Endothelial cell of umbilical vein (primary cell): ENCODE results near the gene TAF6. TPM values are rescaled to one million over a fixed set of nuclear protein-coding genes. Genes with fewer than 3 reads are reported as not detected.

ENCODE experiments used
- BruUV-seq: library from RNA; stranded (reverse); fragments of 400-500 nt; replicated peaks from 2 replicates; lab custom pipeline; 2021; lab: Mats Ljungman, UMichigan
- CTCF ChIA-PET: fragments of 300-600, 350-600 bp; sonication (Branson Sonifier 250); formaldehyde crosslinking; loops from one replicate; lab custom pipeline; 2021; ENCODE audit warnings: antibody characterized with exemption, inconsistent platforms; lab: Charles Lee
- POLR2A ChIA-PET: fragments of 300-600, 350-600 bp; sonication (Branson Sonifier 250); formaldehyde crosslinking; loops from one replicate; lab custom pipeline; 2021; ENCODE audit warnings: antibody characterized with exemption, inconsistent platforms; lab: Charles Lee
- DNase-seq: peaks from one replicate; pipeline ENCODE4 v3.0.0-alpha.2; 2011; ENCODE audit warnings: low read depth, low spot score
- FAIRE-seq: peaks from 2 replicates; lab custom pipeline; 2011; peaks lifted over from hg19 to GRCh38; lab: Jason Lieb, UNC
- H2AFZ ChIP-seq: 2 replicates; pipeline ENCODE4 v1.6.0; 2012; ENCODE audit warnings: low read depth, low read length, control low read depth, inconsistent platforms
- H3K27ac ChIP-seq: 2 replicates; pipeline ENCODE4 v1.5.1; 2011; ENCODE audit warnings: low read depth, mild to moderate bottlenecking, control low read depth, low read length, moderate library complexity; ENCODE audit not compliant: insufficient read depth
- H3K27me3 ChIP-seq, 2 experiments: 2 replicates each; pipeline versions ENCODE4 v1.6.0 to v1.6.1; 2011; ENCODE audit warnings: low read length in 2 of 2, mixed read lengths in 1 of 2; ENCODE audit not compliant: control insufficient read depth in 2 of 2, insufficient read depth in 2 of 2
- H3K36me3 ChIP-seq, 2 experiments: 2 replicates in 1 of 2; 3 replicates in 1 of 2; pipeline ENCODE4 v1.5.1; 2011; ENCODE audit warnings: low read length in 2 of 2, mild to moderate bottlenecking in 1 of 2, moderate library complexity in 1 of 2; ENCODE audit not compliant: control insufficient read depth in 2 of 2, insufficient read depth in 2 of 2; ENCODE audit errors: extremely low read depth in 1 of 2
- H3K4me1 ChIP-seq: 3 replicates; pipeline ENCODE4 v1.5.1; 2011; ENCODE audit warnings: mild to moderate bottlenecking, low read length; ENCODE audit not compliant: control insufficient read depth, insufficient read depth; ENCODE audit errors: extremely low read depth
- H3K4me2 ChIP-seq: 2 replicates; pipeline ENCODE4 v1.6.1; 2011; ENCODE audit warnings: low read length, control low read depth, mixed read lengths; ENCODE audit not compliant: insufficient read depth
- H3K4me3 ChIP-seq, 3 experiments: fragments of 200-600 bp in 1 of 3; sonication (generic), shearing (Covaris generic) in 1 of 3; replicated peaks in 1 of 3; 2 replicates each; pipeline ENCODE4 v1.5.1; 2011 to 2016; ENCODE audit warnings: control low read depth in 3 of 3, low read length in 3 of 3, mild to moderate bottlenecking in 2 of 3, inconsistent platforms in 1 of 3, low read depth in 1 of 3, moderate library complexity in 1 of 3; ENCODE audit not compliant: insufficient read depth in 1 of 3
- H3K79me2 ChIP-seq: 2 replicates; pipeline ENCODE4 v1.6.0; 2012; ENCODE audit warnings: low read length, inconsistent platforms; ENCODE audit not compliant: control insufficient read depth, insufficient read depth
- H3K9ac ChIP-seq: replicated peaks from 2 replicates; pipeline ENCODE3; 2011; ENCODE audit warnings: low read length, control low read depth; ENCODE audit not compliant: insufficient read depth; ENCODE audit errors: extremely low read depth
- H3K9me1 ChIP-seq: replicated peaks from 3 replicates; pipeline ENCODE4 v1.6.0; 2011; ENCODE audit warnings: mild to moderate bottlenecking, low read length; ENCODE audit not compliant: control insufficient read depth, insufficient read depth; ENCODE audit errors: extremely low read depth
- H3K9me3 ChIP-seq: replicated peaks from 2 replicates; pipeline ENCODE4 v1.5.1; 2012; ENCODE audit warnings: low read length, inconsistent platforms; ENCODE audit not compliant: control insufficient read depth, insufficient read depth
- H4K20me1 ChIP-seq: replicated peaks from 2 replicates; pipeline ENCODE3; 2011; ENCODE audit warnings: mild to moderate bottlenecking, low read length; ENCODE audit not compliant: control insufficient read depth, insufficient read depth; ENCODE audit errors: extremely low read depth
- CTCF ChIP-seq, 2 donors: IDR thresholded peaks; 1 replicate in 1 of 2; 2 replicates in 1 of 2; pipeline ENCODE4 v1.5.1; 2011; ENCODE audit warnings: low read length in 2 of 2, mild to moderate bottlenecking in 2 of 2, moderate library complexity in 2 of 2, control low read depth in 1 of 2, inconsistent platforms in 1 of 2, low read depth in 1 of 2; ENCODE audit not compliant: insufficient read depth in 1 of 2; ENCODE audit errors: extremely low read depth in 1 of 2
- EZH2 ChIP-seq: IDR thresholded peaks from 2 replicates; pipeline ENCODE4 v1.6.1; 2012; ENCODE audit warnings: borderline replicate concordance, low read depth, mild to moderate bottlenecking, moderate library complexity, low read length, inconsistent platforms; ENCODE audit not compliant: severe bottlenecking
- FOS ChIP-seq: IDR thresholded peaks from 2 replicates; pipeline ENCODE4 v1.6.1; 2011; ENCODE audit warnings: mild to moderate bottlenecking, low read length, moderate library complexity, borderline replicate concordance; ENCODE audit not compliant: insufficient read depth
- GATA2 ChIP-seq: IDR thresholded peaks from 2 replicates; pipeline ENCODE4 v1.7.0; 2011; ENCODE audit warnings: low read depth, mild to moderate bottlenecking, moderate library complexity, mixed read lengths, low read length; ENCODE audit not compliant: insufficient read length, insufficient read depth
- JUN ChIP-seq: IDR thresholded peaks from 2 replicates; pipeline ENCODE4 v1.6.1; 2011; ENCODE audit warnings: borderline replicate concordance, low read depth; ENCODE audit not compliant: insufficient read length, insufficient read depth
- MAX ChIP-seq: IDR thresholded peaks from 2 replicates; pipeline ENCODE4 v1.6.1; 2011; ENCODE audit not compliant: insufficient read depth, insufficient read length
- MYC ChIP-seq: IDR thresholded peaks from one replicate; pipeline ENCODE4 v1.6.1; 2011; ENCODE audit warnings: mild to moderate bottlenecking, low read depth, low read length
- POLR2A ChIP-seq: IDR thresholded peaks from 2 replicates; pipeline ENCODE4 v1.6.1; 2012; ENCODE audit warnings: low read depth, mild to moderate bottlenecking, control low read depth, low read length
- POLR2AphosphoS5 ChIP-seq: IDR thresholded peaks from 2 replicates; pipeline ENCODE4 v1.6.1; 2012; ENCODE audit warnings: low read depth, mild to moderate bottlenecking, control low read depth, low read length, moderate library complexity; ENCODE audit not compliant: insufficient read depth
- dilution Hi-C: fragments of 300-500 bp; cut with MboI; formaldehyde crosslinking; loops from one replicate; pipeline ENCODE4 v1.15.0; 2019; ENCODE audit warnings: low sequenced_read_pairs; ENCODE audit not compliant: extremely low pct_ligation_motif_present
- intact Hi-C: fragments of 100-400 bp; cut with micrococcal nuclease; formaldehyde crosslinking; loops from one replicate; pipeline ENCODE4 v1.10.0; 2022
- polyA plus RNA-seq, 4 experiments: library from polyadenylated mRNA; depleted of rRNA in 3 of 4; stranded (reverse) in 3 of 4; unstranded in 1 of 4; fragments of >200 nt; gene quantifications; 2 replicates each; pipeline versions ENCODE4 v1.2.1 to v1.2.3, GENCODE V29; 2011 to 2012; ENCODE audit warnings: missing spikeins in 1 of 4
- total RNA-seq: library from RNA; stranded (reverse); gene quantifications from 2 replicates; pipeline ENCODE4 v1.2.3, GENCODE V29; 2021

The TAF6 gene
- total and polyA plus RNA-seq, 2 donors (not counting 3 experiments of a cell fraction or from before 2014, with no cell fraction given), result 32.7 to 64.6 TPM

- H3K9me3 ChIP-seq, result no peaks in the 10 kb centered on the region
- dilution Hi-C loops (no loop called here), intact Hi-C loops (no loop called here)
- no peak overlapping the region for H2AFZ ChIP-seq
- H3K4me1 ChIP-seq, result no peaks in the 10 kb centered on the region
- FAIRE-seq (no peak), DNase-seq (no peak)
- POLR2A ChIA-PET, result no interaction called here
- H3K36me3 ChIP-seq, result peaks cover 12 to 41% of the 10 kb centered on the region in 2 experiments
- no peaks in the 10 kb centered on the region for H3K27me3 ChIP-seq
- H3K27ac ChIP-seq, result no peak overlapping the region
- no peak overlapping the region for H3K9ac ChIP-seq
- no peaks in the 10 kb centered on the region for H4K20me1 ChIP-seq
- CTCF ChIA-PET, result no interaction called here
- no peaks in the 10 kb centered on the region for H3K9me1 ChIP-seq
- BruUV-seq, result no TSS peak
- no peak overlapping the region for H3K4me3 ChIP-seq
- H3K79me2 ChIP-seq, result no peaks in the 10 kb centered on the region
- no peak overlapping the region for H3K4me2 ChIP-seq
- no peak for TF ChIP-seq GATA2
- no peak for TF ChIP-seq CTCF (IDR thresholded peaks at IDR 0.05; ENCODE audit: extremely low read depth in 1 of 2, insufficient read depth in 1 of 2, low read depth in 1 of 2, low read length in 2 of 2)
- no peak for TF ChIP-seq JUN
- TF ChIP-seq MYC, result no peak
- no peak for TF ChIP-seq POLR2A
- TF ChIP-seq MAX, result no peak
- TF ChIP-seq POLR2AphosphoS5, result no peak
- no peak for TF ChIP-seq EZH2
- TF ChIP-seq FOS, result no peak
Measured at GRCh38 chr7:100111156-100111555, 8.0 kb downstream of the TAF6 start.
